K562 (cell line): ENCODE measurements around the gene TAF1D.

Experiments used
- BMI1 ChIP-seq: fragments of 150-350 bp; IDR thresholded peaks from 2 replicates; pipeline ENCODE4 v1.6.1; 2014; ENCODE audit warnings: low read length
- CBX5 ChIP-seq: IDR thresholded peaks from 2 replicates; pipeline ENCODE4 v1.6.1; 2014; ENCODE audit warnings: low read depth, borderline replicate concordance
- NR2C1 ChIP-seq, 2 experiments: fragments of 450-650 bp; IDR thresholded peaks; 2 replicates each; pipeline ENCODE4 v1.6.1; 2017; ENCODE audit warnings: mild to moderate bottlenecking in 2 of 2, antibody characterized with exemption in 1 of 2, inconsistent platforms in 1 of 2, missing compliant biosample characterization in 1 of 2, missing genetic modification characterization in 1 of 2
- NR2C2 ChIP-seq, 2 experiments: fragments of 200-800 bp in 1 of 2; sonication (Bioruptor generic) in 1 of 2; sonication (generic) in 1 of 2; formaldehyde crosslinking in 1 of 2; IDR thresholded peaks; 2 replicates each; pipeline versions ENCODE4 v1.6.1 to v1.8.0; 2016 to 2022; ENCODE audit warnings: mild to moderate bottlenecking in 1 of 2, missing compliant biosample characterization in 1 of 2, missing genetic modification characterization in 1 of 2, missing genetic modification reagents in 1 of 2
- TEAD2 ChIP-seq: fragments of 450-650 bp; IDR thresholded peaks from 2 replicates; pipeline ENCODE4 v1.6.1; 2016; ENCODE audit warnings: missing genetic modification characterization, control low read depth, missing compliant biosample characterization
- ZNF76 ChIP-seq: fragments of 250-450 bp; sonication (Bioruptor Pico); IDR thresholded peaks from 2 replicates; pipeline ENCODE4 v1.4.0; 2020; ENCODE audit warnings: mild to moderate bottlenecking, moderate library complexity, borderline replicate concordance
- TF ChIP-seq, protein P1 (sequence below), 2 experiments: fragments of 450-650 bp; formaldehyde crosslinking in 1 of 2; IDR thresholded peaks; 2 replicates each; pipeline versions ENCODE4 v1.4.0 to v1.6.1; 2014 to 2020; ENCODE audit warnings: mild to moderate bottlenecking in 2 of 2, borderline replicate concordance in 1 of 2, low read depth in 1 of 2

GRCh38 chr11:93686226-93686625, 55.1 kb downstream of the TAF1D start:
- TF ChIP-seq TEAD2 (tag), result no peak
- no peak for TF ChIP-seq ZNF76 (CRISPR knock-in tag)
- TF ChIP-seq, protein P1, sequence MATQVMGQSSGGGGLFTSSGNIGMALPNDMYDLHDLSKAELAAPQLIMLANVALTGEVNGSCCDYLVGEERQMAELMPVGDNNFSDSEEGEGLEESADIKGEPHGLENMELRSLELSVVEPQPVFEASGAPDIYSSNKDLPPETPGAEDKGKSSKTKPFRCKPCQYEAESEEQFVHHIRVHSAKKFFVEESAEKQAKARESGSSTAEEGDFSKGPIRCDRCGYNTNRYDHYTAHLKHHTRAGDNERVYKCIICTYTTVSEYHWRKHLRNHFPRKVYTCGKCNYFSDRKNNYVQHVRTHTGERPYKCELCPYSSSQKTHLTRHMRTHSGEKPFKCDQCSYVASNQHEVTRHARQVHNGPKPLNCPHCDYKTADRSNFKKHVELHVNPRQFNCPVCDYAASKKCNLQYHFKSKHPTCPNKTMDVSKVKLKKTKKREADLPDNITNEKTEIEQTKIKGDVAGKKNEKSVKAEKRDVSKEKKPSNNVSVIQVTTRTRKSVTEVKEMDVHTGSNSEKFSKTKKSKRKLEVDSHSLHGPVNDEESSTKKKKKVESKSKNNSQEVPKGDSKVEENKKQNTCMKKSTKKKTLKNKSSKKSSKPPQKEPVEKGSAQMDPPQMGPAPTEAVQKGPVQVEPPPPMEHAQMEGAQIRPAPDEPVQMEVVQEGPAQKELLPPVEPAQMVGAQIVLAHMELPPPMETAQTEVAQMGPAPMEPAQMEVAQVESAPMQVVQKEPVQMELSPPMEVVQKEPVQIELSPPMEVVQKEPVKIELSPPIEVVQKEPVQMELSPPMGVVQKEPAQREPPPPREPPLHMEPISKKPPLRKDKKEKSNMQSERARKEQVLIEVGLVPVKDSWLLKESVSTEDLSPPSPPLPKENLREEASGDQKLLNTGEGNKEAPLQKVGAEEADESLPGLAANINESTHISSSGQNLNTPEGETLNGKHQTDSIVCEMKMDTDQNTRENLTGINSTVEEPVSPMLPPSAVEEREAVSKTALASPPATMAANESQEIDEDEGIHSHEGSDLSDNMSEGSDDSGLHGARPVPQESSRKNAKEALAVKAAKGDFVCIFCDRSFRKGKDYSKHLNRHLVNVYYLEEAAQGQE (IDR thresholded peaks at IDR 0.05; ENCODE audit: borderline replicate concordance), result no peak
- TF ChIP-seq, protein P1 (CRISPR knock-in tag; IDR thresholded peaks at IDR 0.05; ENCODE audit: low read depth), result no peak
- TF ChIP-seq BMI1, result no peak
- TF ChIP-seq NR2C1 (IDR thresholded peaks at IDR 0.05), result no peak
- no peak for TF ChIP-seq NR2C1 (tag; IDR thresholded peaks at IDR 0.05)
- TF ChIP-seq NR2C2 (CRISPR knock-in tag; IDR thresholded peaks at IDR 0.05), result no peak
- no peak for TF ChIP-seq NR2C2 (tag; IDR thresholded peaks at IDR 0.05)
- TF ChIP-seq CBX5, result no peak
